IgD-negative memory B cell (primary cell): Measurements from ENCODE around the gene ZNF445. TPM values are rescaled to one million over a fixed set of nuclear protein-coding genes. Genes with fewer than 3 reads are reported as not detected.
"Not testable (repeated sequence)": the region's sequence is repeated elsewhere in the genome, so short reads cannot be mapped to it uniquely, and the experiment has no call there.

ENCODE experiments used
- H3K27ac Mint-ChIP-seq, 3 donors: one replicate each; pipeline ENCODE4 v1.8.0; 2020 to 2022; ENCODE audit warnings: mild to moderate bottlenecking in 3 of 3, mixed read lengths in 3 of 3, moderate library complexity in 1 of 3
- H3K27me3 Mint-ChIP-seq: one replicate; pipeline ENCODE4 v1.8.0; 2021; ENCODE audit warnings: mixed read lengths
- H3K36me3 Mint-ChIP-seq: one replicate; pipeline ENCODE4 v1.8.0; 2020; ENCODE audit warnings: mild to moderate bottlenecking, mixed read lengths
- H3K4me1 Mint-ChIP-seq, 3 donors: one replicate each; pipeline ENCODE4 v1.8.0; 2020 to 2022; ENCODE audit warnings: mixed read lengths in 3 of 3, mild to moderate bottlenecking in 1 of 3
- H3K4me3 Mint-ChIP-seq, 4 donors: one replicate each; pipeline ENCODE4 v1.8.0; 2020 to 2022; ENCODE audit warnings: mild to moderate bottlenecking in 4 of 4, mixed read lengths in 4 of 4, moderate library complexity in 3 of 4
- H3K9me3 Mint-ChIP-seq, 3 donors: one replicate each; pipeline ENCODE4 v1.8.0; 2020 to 2021; ENCODE audit warnings: mixed read lengths in 3 of 3, mild to moderate bottlenecking in 1 of 3
- polyA plus RNA-seq: library from polyadenylated mRNA; unstranded; fragments of 300-500 nt; fragmentation: Illumina TruSeq; gene quantifications from one replicate; pipeline ENCODE4 v1.2.3, GENCODE V29; 2021

The ZNF445 gene
- polyA plus RNA-seq, 1 donor from 2014 or later = 2.7 TPM

DNA sequence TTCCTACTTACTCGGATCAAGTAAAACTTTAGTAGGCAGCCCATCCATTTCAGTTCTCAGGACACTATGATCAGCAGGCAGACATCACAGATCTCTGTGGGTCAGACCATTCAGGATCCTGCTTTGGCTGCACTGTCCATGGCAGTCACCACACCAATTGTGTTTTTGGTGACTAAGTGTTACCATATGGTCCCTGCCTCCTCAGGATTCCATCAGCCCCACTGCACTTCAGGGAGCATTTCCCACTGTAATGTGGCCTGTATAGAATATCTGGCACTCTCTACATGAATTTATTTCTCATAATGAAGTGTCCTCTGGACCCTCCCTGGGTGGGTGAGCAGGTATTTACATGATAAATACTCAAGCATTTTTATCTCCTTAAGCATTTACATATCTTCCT, 41.3 kb downstream of the ZNF445 start:
- peaks cover 3% of the 10 kb centered on the region for H3K27me3 Mint-ChIP-seq
- no peaks in the 10 kb centered on the region for H3K36me3 Mint-ChIP-seq
- no peak overlapping the region for H3K4me3 Mint-ChIP-seq
- no peaks in the 10 kb centered on the region for H3K9me3 Mint-ChIP-seq
- H3K27ac Mint-ChIP-seq = no peak overlapping the region
- H3K4me1 Mint-ChIP-seq = peaks cover 14 to 16% (median 15%) of the 10 kb centered on the region in 3 donors

- no peaks in the 10 kb centered on the region for H3K36me3 Mint-ChIP-seq
- H3K4me1 Mint-ChIP-seq = peaks cover 7 to 10% (median 9%) of the 10 kb centered on the region in 3 donors
- H3K9me3 Mint-ChIP-seq = no peaks in the 10 kb centered on the region
- no peak overlapping the region for H3K27ac Mint-ChIP-seq
- H3K27me3 Mint-ChIP-seq = peaks cover 3% of the 10 kb centered on the region
- no peak overlapping the region for H3K4me3 Mint-ChIP-seq
Measured at GRCh38 chr3:44434834-44435510, 42.5 kb downstream of the ZNF445 start.

GRCh38 chr3:44430466-44430865, 47.0 kb downstream of the ZNF445 start:
- Mint-ChIP-seq H3K4me1 (peaks cover 0 to 4% (median 0%) of the 10 kb centered on the region in 3 donors), H3K27me3 (peaks cover 3% of the 10 kb centered on the region), H3K4me3 (no peak overlapping the region), H3K36me3 (no peaks in the 10 kb centered on the region), H3K9me3 (no peaks in the 10 kb centered on the region), H3K27ac (no peak overlapping the region)

DNA sequence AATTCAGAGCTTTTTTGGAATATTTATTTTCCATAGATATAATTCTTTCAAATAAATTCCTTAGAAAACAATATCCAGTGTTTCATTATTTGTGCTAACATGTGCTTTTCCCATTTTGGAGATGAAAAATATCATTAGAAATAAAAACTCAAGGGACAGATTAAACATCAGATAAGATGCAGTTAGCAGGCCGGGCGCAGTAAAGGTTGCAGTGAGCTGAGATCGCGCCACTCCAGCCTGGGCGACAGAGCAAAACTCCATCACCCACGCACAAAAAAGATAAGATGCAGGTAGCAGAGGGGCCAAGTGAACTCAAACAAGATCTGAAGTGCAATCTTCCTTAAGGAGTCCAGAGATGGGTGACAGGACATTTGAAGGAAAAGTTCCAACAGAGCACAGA, 48.0 kb downstream of the ZNF445 start:
- Mint-ChIP-seq H3K27ac (peak overlapping the region in 1 of 3 donors; percentile 40), H3K36me3 (no peaks in the 10 kb centered on the region), H3K9me3 (no peaks in the 10 kb centered on the region), H3K4me1 (peaks cover 0 to 6% (median 0%) of the 10 kb centered on the region in 3 donors), H3K27me3 (peaks cover 5% of the 10 kb centered on the region), H3K4me3 (no peak overlapping the region)

DNA sequence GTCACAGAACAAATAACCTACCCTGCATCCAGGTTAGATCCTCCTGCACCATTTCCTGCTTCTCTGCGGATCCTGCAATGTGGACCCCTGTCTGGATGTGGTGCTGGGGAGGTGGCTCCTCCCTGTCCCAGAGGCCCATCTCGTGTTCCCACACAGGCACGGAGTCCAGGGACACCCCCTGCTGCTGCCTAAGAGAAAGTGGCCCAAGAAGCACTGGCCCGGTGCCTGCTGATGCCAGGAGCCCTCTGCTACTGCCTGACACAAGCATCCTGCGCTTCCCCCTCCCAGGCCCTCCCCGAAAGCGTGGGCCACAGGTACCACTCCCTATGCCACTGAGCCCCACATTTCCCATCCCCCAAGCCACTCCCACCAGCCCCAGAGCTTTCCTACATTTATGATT, 48.6 kb downstream of the ZNF445 start:
- H3K4me1 Mint-ChIP-seq = peaks cover 0 to 6% (median 0%) of the 10 kb centered on the region in 3 donors
- H3K4me3 Mint-ChIP-seq = peak overlapping the region in 1 of 4 donors; percentile 45

GRCh38 chr3:44427683-44428082, 49.8 kb downstream of the ZNF445 start:
- Mint-ChIP-seq H3K27ac (no peak overlapping the region), H3K4me3 (no peak overlapping the region), H3K4me1 (peaks cover 0 to 6% (median 0%) of the 10 kb centered on the region in 3 donors)

More for the DNA sequence above, 48.6 kb downstream of the ZNF445 start:
- no peaks in the 10 kb centered on the region for H3K36me3 Mint-ChIP-seq
- H3K27me3 Mint-ChIP-seq = peaks cover 5% of the 10 kb centered on the region
- no peaks in the 10 kb centered on the region for H3K9me3 Mint-ChIP-seq
- no peak overlapping the region for H3K27ac Mint-ChIP-seq

GRCh38 chr3:44424758-44425157, 52.7 kb downstream of the ZNF445 start:
- Mint-ChIP-seq H3K27me3 (peaks cover 3% of the 10 kb centered on the region), H3K36me3 (no peaks in the 10 kb centered on the region), H3K27ac (no peak overlapping the region), H3K4me3 (no peak overlapping the region), H3K4me1 (peaks cover 0 to 4% (median 0%) of the 10 kb centered on the region in 3 donors), H3K9me3 (no peaks in the 10 kb centered on the region)

More at GRCh38 chr3:44427683-44428082, 49.8 kb downstream of the ZNF445 start:
- no peaks in the 10 kb centered on the region for H3K36me3 Mint-ChIP-seq
- no peaks in the 10 kb centered on the region for H3K9me3 Mint-ChIP-seq
- H3K27me3 Mint-ChIP-seq = peaks cover 4% of the 10 kb centered on the region

DNA sequence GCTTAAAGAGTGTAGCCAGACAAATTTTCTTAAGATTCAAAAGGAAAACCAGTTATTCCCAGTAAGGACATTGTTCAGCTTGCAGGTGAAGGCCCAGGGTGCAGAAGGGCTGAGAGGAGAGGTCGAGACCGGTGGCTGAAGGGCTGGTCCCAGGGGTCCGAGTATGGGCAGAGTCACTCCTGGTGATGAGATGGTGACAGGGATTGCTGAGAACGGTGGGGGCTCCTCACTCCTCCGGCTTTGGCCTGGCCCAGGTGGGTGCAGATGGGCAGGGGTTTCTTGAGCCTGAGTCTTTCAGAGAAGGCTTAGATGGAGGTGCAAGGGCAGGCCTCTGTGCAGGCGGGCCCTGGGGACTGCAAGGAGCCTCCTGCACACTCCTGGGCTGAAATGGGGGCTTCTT, 56.2 kb downstream of the ZNF445 start:
- H3K27me3 Mint-ChIP-seq = peaks cover 3% of the 10 kb centered on the region
- no peaks in the 10 kb centered on the region for H3K36me3 Mint-ChIP-seq
- H3K4me1 Mint-ChIP-seq = peaks cover 0 to 1% (median 0%) of the 10 kb centered on the region in 3 donors
- no peak overlapping the region for H3K4me3 Mint-ChIP-seq
- H3K9me3 Mint-ChIP-seq = no peaks in the 10 kb centered on the region
- H3K27ac Mint-ChIP-seq = no peak overlapping the region

GRCh38 chr3:44420676-44421075, 56.8 kb downstream of the ZNF445 start:
- no peaks in the 10 kb centered on the region for H3K9me3 Mint-ChIP-seq
- no peak overlapping the region for H3K4me3 Mint-ChIP-seq
- peaks cover 0 to 1% (median 0%) of the 10 kb centered on the region in 3 donors for H3K4me1 Mint-ChIP-seq
- peaks cover 3% of the 10 kb centered on the region for H3K27me3 Mint-ChIP-seq
- H3K27ac Mint-ChIP-seq = no peak overlapping the region
- H3K36me3 Mint-ChIP-seq = no peaks in the 10 kb centered on the region

DNA sequence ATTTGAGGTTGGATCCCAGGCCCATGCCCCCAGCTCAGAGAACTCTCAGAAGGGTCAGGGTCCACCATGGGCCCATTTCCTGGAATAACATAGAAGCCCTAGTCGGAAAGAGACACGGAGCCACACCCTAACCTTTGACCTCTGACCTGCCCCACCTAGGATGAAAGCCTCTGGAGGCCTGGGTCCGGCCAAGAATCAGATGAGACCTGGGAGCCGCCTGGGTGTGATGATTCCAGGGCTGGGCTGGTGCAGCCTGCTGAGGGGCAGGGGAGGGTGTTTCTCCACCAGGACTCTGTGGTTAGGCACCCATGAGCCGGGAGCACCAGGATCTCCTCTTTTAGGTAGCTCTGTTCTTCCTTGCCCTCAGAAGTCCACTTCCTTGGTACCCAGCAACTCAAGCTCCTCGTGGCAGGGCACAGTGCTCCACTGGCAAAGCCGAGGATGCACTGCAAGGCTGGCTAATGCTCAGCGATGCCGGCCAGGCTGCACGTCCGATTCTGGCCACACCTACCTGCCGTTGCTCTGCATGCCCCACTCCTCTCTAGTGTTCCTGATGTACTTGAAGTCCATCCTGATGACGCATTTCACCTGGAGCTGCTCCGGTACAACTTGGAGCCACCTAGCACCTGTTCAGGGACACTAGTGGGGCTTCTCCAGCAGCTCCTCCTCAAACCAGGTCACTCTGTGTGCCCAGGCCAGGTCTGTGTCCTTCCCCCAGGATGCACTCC, 57.4 kb downstream of the ZNF445 start:
- H3K9me3 Mint-ChIP-seq = no peaks in the 10 kb centered on the region
- H3K4me1 Mint-ChIP-seq = peaks cover 0 to 1% (median 0%) of the 10 kb centered on the region in 3 donors
- peaks cover 3% of the 10 kb centered on the region for H3K27me3 Mint-ChIP-seq
- no peak overlapping the region for H3K27ac Mint-ChIP-seq
- H3K36me3 Mint-ChIP-seq = no peaks in the 10 kb centered on the region
- no peak overlapping the region for H3K4me3 Mint-ChIP-seq

- peak overlapping the region in 1 of 3 donors; percentile 71 for H3K27ac Mint-ChIP-seq
- no peaks in the 10 kb centered on the region for H3K9me3 Mint-ChIP-seq
- H3K4me3 Mint-ChIP-seq = no peak overlapping the region
- no peaks in the 10 kb centered on the region for H3K4me1 Mint-ChIP-seq
- H3K36me3 Mint-ChIP-seq = no peaks in the 10 kb centered on the region
- H3K27me3 Mint-ChIP-seq = no peaks in the 10 kb centered on the region
Measured at GRCh38 chr3:44419116-44419922, 58.2 kb downstream of the ZNF445 start.

- H3K4me3 Mint-ChIP-seq = no peak overlapping the region
- no peaks in the 10 kb centered on the region for H3K36me3 Mint-ChIP-seq
- H3K4me1 Mint-ChIP-seq = no peaks in the 10 kb centered on the region
- H3K27me3 Mint-ChIP-seq = no peaks in the 10 kb centered on the region
- H3K9me3 Mint-ChIP-seq = no peaks in the 10 kb centered on the region
- peak overlapping the region in 2 of 3 donors; percentile 71 to 81 for H3K27ac Mint-ChIP-seq
Measured at GRCh38 chr3:44418549-44418948, 58.9 kb downstream of the ZNF445 start.

DNA sequence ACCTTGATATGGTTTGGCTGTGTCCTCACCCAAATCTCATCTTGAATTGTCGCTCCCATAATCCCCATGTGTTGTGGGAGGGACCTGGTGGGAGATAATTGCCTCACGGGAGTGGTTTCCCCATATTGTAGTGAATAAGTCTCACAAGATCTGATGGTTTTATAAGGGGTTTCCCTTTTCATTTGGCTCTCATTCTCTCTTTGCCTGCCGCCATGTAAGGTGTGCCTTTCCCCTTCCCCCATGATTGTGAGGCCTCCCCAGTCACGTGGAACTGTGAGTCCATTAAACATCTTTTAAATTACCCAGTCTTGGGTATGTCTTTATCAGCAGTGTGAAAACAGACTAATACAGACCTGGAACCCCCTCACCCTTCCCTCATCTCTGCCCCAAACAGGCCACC, 59.4 kb downstream of the ZNF445 start:
- not testable (repeated sequence) for H3K4me1 Mint-ChIP-seq, H3K9me3 Mint-ChIP-seq, H3K27me3 Mint-ChIP-seq, H3K4me3 Mint-ChIP-seq, H3K36me3 Mint-ChIP-seq
- peak overlapping the region in 1 of 3 donors; percentile 81 for H3K27ac Mint-ChIP-seq

DNA sequence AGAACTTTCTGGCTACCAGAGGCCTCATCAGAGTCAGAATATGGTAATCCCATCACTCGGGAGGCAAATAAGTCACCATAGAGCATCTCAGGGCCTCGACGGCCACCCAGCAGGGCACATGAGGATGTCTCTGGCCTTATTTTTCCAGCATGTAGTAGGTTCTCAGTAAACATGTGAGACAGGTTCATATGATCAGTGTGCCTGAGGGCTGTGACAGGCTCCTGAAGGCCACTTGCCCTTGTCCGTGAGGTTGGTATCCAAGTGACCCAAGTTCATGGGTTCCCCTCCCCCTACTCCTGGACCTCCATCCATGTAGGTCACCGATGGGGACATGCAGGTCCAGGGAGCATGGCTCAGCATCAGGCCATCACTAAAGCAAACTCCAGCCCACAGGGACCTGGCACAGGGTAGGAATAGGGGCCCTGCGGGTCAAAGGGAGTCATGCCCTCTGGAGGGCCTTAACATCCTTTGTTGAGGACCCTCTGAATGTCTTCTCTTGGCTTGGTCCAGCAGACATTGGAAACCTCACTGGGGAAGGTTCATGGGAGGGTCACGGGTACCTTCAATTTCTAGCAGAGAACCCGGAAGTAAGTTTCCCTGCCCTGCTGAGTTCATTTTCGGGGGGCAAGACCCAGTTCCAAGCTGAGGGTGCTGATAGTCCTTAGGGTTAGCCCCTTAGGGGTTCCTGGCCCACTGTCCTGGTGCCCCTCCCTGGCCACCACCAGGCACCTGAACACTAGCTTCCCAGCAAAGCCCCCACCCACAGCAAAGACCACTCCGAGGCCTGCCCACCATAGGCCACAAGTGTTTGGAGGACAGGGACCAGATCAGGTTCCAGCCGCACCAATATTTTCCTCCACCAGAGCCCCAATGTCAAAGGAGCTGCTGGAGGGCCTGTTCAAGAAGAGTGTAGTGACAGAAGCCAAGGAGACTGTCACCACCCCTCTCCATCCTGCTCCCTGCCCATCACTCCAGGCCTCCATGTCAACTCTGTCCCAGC, 61.1 kb downstream of the ZNF445 start:
- H3K4me1 Mint-ChIP-seq = no peaks in the 10 kb centered on the region
- no peak overlapping the region for H3K4me3 Mint-ChIP-seq
- no peaks in the 10 kb centered on the region for H3K9me3 Mint-ChIP-seq
- no peaks in the 10 kb centered on the region for H3K27me3 Mint-ChIP-seq
- H3K36me3 Mint-ChIP-seq = no peaks in the 10 kb centered on the region
- peak overlapping the region in 1 of 3 donors; percentile 68 for H3K27ac Mint-ChIP-seq
